K562 (cell line): ENCODE measurements around the gene DISC1. TPM values are rescaled to one million over a fixed set of nuclear protein-coding genes. Genes with fewer than 3 reads are reported as not detected.

Source experiments
- ATAC-seq: fragments of 200-7000 bp; cut with Tn5 transposase; 3 replicates; pipeline ENCODE4 v1.9.1; 2020; ENCODE audit warnings: moderate library complexity
- BruUV-seq: library from RNA; stranded (reverse); fragments of 400-500 nt; replicated peaks from 2 replicates; lab custom pipeline; 2021; lab: Mats Ljungman, UMichigan
- CTCF ChIA-PET: fragments of 300-600 bp; formaldehyde crosslinking; extraction: SDS; loops from one replicate; lab custom pipeline; 2021; ENCODE audit warnings: low intra/inter-chr PET ratio; lab: Yijun Ruan, JAX
- POLR2A ChIA-PET: fragments of 300-600, 350-650 bp; sonication (Branson Sonifier 250); formaldehyde crosslinking; extraction: SDS; loops from one replicate; lab custom pipeline; 2021; ENCODE audit warnings: antibody characterized with exemption, inconsistent platforms; lab: Yijun Ruan, JAX
- DNase-seq, 4 experiments: peaks; one replicate each; pipeline versions ENCODE4 v3.0.0 to v3.0.0-alpha.2; 2011 to 2018; ENCODE audit warnings: low spot score in 3 of 4, mixed read lengths in 3 of 4; ENCODE audit errors: extremely low read depth in 1 of 4
- FAIRE-seq: peaks from 2 replicates; lab custom pipeline; 2011; peaks lifted over from hg19 to GRCh38; lab: Jason Lieb, UNC
- H2AFZ ChIP-seq: 2 replicates; pipeline ENCODE4 v1.6.0; 2011; ENCODE audit warnings: low read depth, low read length, control low read depth, inconsistent platforms
- H3K27ac ChIP-seq: fragments of 200-600 bp; 3 replicates; pipeline ENCODE4 v1.8.0; 2011; ENCODE audit warnings: low read depth, mild to moderate bottlenecking, control low read depth, inconsistent platforms, low read length, moderate library complexity, mixed read lengths; ENCODE audit errors: extremely low read depth
- H3K27me3 ChIP-seq, 2 experiments: fragments of 300-600 bp in 1 of 2; 2 replicates in 1 of 2; 3 replicates in 1 of 2; pipeline versions ENCODE4 v1.6.0 to v1.8.0; 2011; ENCODE audit warnings: inconsistent platforms in 2 of 2, low read length in 2 of 2, mild to moderate bottlenecking in 1 of 2, mixed read lengths in 1 of 2, moderate library complexity in 1 of 2; ENCODE audit not compliant: control insufficient read depth in 2 of 2, insufficient read depth in 2 of 2
- H3K36me3 ChIP-seq: fragments of 300-600 bp; 3 replicates; pipeline ENCODE4 v1.8.0; 2011; ENCODE audit warnings: mild to moderate bottlenecking, low read length, inconsistent platforms; ENCODE audit not compliant: control insufficient read depth, insufficient read depth
- H3K4me1 ChIP-seq, 2 experiments: fragments of 200-600 bp in 1 of 2; replicated peaks in 1 of 2; 2 replicates in 1 of 2; 3 replicates in 1 of 2; pipeline versions ENCODE4 v1.5.1 to v1.8.0; 2011; ENCODE audit warnings: inconsistent platforms in 2 of 2, low read length in 2 of 2, mild to moderate bottlenecking in 1 of 2, mixed read lengths in 1 of 2, moderate library complexity in 1 of 2; ENCODE audit not compliant: control insufficient read depth in 2 of 2, insufficient read depth in 2 of 2
- H3K4me2 ChIP-seq: 2 replicates; pipeline ENCODE4 v1.6.1; 2011; ENCODE audit warnings: low read length, control low read depth, inconsistent platforms, mixed read lengths; ENCODE audit not compliant: insufficient read depth
- H3K4me3 ChIP-seq: fragments of 200-600 bp; sonication (generic), shearing (Covaris generic); 2 replicates; pipeline ENCODE4 v1.5.1; 2016; ENCODE audit warnings: control low read depth, inconsistent platforms
- H3K79me2 ChIP-seq: fragments of 200-600 bp; 3 replicates; pipeline ENCODE4 v1.8.0; 2011; ENCODE audit warnings: low read length, inconsistent platforms; ENCODE audit not compliant: control insufficient read depth, insufficient read depth
- H3K9ac ChIP-seq, 2 experiments: 2 replicates each; pipeline versions ENCODE4 v1.6.0 to v1.6.1; 2011; ENCODE audit warnings: low read depth in 2 of 2, low read length in 2 of 2, control low read depth in 1 of 2, inconsistent platforms in 1 of 2, mild to moderate bottlenecking in 1 of 2, mixed read lengths in 1 of 2; ENCODE audit not compliant: insufficient read depth in 1 of 2
- H3K9me1 ChIP-seq: one replicate; pipeline ENCODE4 v1.6.0; 2011; ENCODE audit warnings: inconsistent platforms, mild to moderate bottlenecking, low read length, moderate library complexity; ENCODE audit not compliant: control insufficient read depth, insufficient read depth
- H3K9me3 ChIP-seq: replicated peaks from 2 replicates; pipeline ENCODE4 v1.5.1; 2011; ENCODE audit warnings: low read depth, low read length, inconsistent platforms; ENCODE audit not compliant: control insufficient read depth, insufficient read depth
- H4K20me1 ChIP-seq: replicated peaks from 2 replicates; pipeline ENCODE4 v1.6.1; 2011; ENCODE audit warnings: low read length, inconsistent platforms, mixed read lengths; ENCODE audit not compliant: control insufficient read depth, insufficient read depth
- CEBPB ChIP-seq: fragments of 450-650 bp; IDR thresholded peaks from 2 replicates; pipeline ENCODE4 v1.6.1; 2016; ENCODE audit warnings: missing genetic modification characterization, missing compliant biosample characterization
- CEBPG ChIP-seq, 3 experiments: fragments of 200-800 bp in 1 of 3; sonication (Bioruptor generic) in 1 of 3; sonication (generic) in 1 of 3; formaldehyde crosslinking in 1 of 3; IDR thresholded peaks in 2 of 3; conservative IDR thresholded peaks in 1 of 3; 2 replicates each; pipeline versions ENCODE4 v1.6.1 to v1.8.0; 2016 to 2022; ENCODE audit warnings: missing compliant biosample characterization in 2 of 3, missing genetic modification characterization in 2 of 3, mild to moderate bottlenecking in 1 of 3, missing genetic modification reagents in 1 of 3
- E2F1 ChIP-seq: sonication (generic); formaldehyde crosslinking; IDR thresholded peaks from 2 replicates; pipeline ENCODE4 v1.8.1; 2023; ENCODE audit warnings: mild to moderate bottlenecking, missing genetic modification reagents, moderate library complexity
- ELF4 ChIP-seq: fragments of 450-650 bp; formaldehyde crosslinking; IDR thresholded peaks from 2 replicates; pipeline ENCODE4 v1.4.0; 2022; ENCODE audit warnings: missing genetic modification characterization
- FOXO4 ChIP-seq: fragments of 450-650 bp; formaldehyde crosslinking; IDR thresholded peaks from 2 replicates; pipeline ENCODE4 v1.4.0; 2020; ENCODE audit warnings: mild to moderate bottlenecking, moderate library complexity
- HMG20A ChIP-seq: fragments of 450-650 bp; formaldehyde crosslinking; conservative IDR thresholded peaks from 2 replicates; pipeline ENCODE4 v1.4.0; 2020; ENCODE audit warnings: mild to moderate bottlenecking, mixed read lengths
- HNRNPUL1 ChIP-seq: fragments of 200-400 bp; formaldehyde crosslinking; IDR thresholded peaks from 2 replicates; pipeline ENCODE4 v1.6.1; 2017; ENCODE audit warnings: low read length
- KAT8 ChIP-seq: fragments of 450-650 bp; IDR thresholded peaks from 2 replicates; pipeline ENCODE4 v1.6.1; 2016; ENCODE audit warnings: low read depth, mild to moderate bottlenecking
- MIER1 ChIP-seq: fragments of 450-650 bp; IDR thresholded peaks from 2 replicates; pipeline ENCODE4 v1.6.1; 2016; ENCODE audit warnings: antibody characterized with exemption, mild to moderate bottlenecking, low read depth
- PKNOX1 ChIP-seq: fragments of 450-650 bp; IDR thresholded peaks from 2 replicates; pipeline ENCODE4 v1.6.1; 2016
- SNRNP70 ChIP-seq: fragments of 200-400 bp; formaldehyde crosslinking; optimal IDR thresholded peaks from 2 replicates; pipeline ENCODE3; 2017; ENCODE audit warnings: low read depth, low read length
- ZNF785 ChIP-seq: fragments of 250-450 bp; sonication (Bioruptor Pico); IDR thresholded peaks from 2 replicates; pipeline ENCODE4 v1.4.0; 2020; ENCODE audit warnings: mild to moderate bottlenecking
- WGBS: fragments of 100-300 bp; shearing (Covaris generic); methylation state at CpG from one replicate; pipeline ENCODE4 v1.1.6; 2016; ENCODE audit warnings: low coverage, mixed read lengths; ENCODE audit not compliant: insufficient coverage; ENCODE audit errors: missing lambda C conversion rate; 5-methylcytosine and 5-hydroxymethylcytosine counted together
- in situ Hi-C: fragments of 300-500 bp; cut with MboI; formaldehyde crosslinking; loops from 4 replicates; pipeline ENCODE4 v1.15.0; 2018; ENCODE audit warnings: inconsistent platforms, mixed read lengths
- intact Hi-C: fragments of 100-400 bp; cut with micrococcal nuclease; formaldehyde crosslinking; loops from 2 replicates; pipeline ENCODE4 v1.14.2; 2022
- polyA plus RNA-seq, 8 experiments: library from polyadenylated mRNA; depleted of rRNA in 4 of 8; stranded (reverse) in 5 of 8; unstranded in 3 of 8; fragments of >200 nt; fragmentation: Nextera tagmentation in 2 of 8; fragmentation: Illumina TruSeq in 1 of 8; extraction: Ambion mirVana in 2 of 8; extraction: Trizol in 1 of 8; gene quantifications; 2 replicates each; pipeline versions ENCODE4 v1.2.1 to v1.2.3, GENCODE V29; 2011 to 2014; ENCODE audit warnings: inconsistent platforms in 1 of 8, missing spikeins in 1 of 8
- total RNA-seq, 7 experiments: library from RNA; depleted of rRNA in 6 of 7; stranded (reverse); fragments of >200 nt in 6 of 7; fragmentation: Illumina TruSeq in 2 of 7; extraction: Trizol in 2 of 7; gene quantifications; 2 replicates each; pipeline versions ENCODE4 v1.2.1 to v1.2.3, GENCODE V29; 2011 to 2021; ENCODE audit warnings: low replicate concordance in 1 of 7

DISC1 gene
- total and polyA plus RNA-seq, 9 of the 15 experiments (the other 6 are each of a cell fraction or from before 2014, with no cell fraction given): 0.01 to 0.11 (median 0.08) TPM; not detected in 1

GRCh38 chr1:231751415-231751814 lies 124.8 kb downstream of the DISC1 start:
- TF ChIP-seq CEBPB (tag): peak; percentile 64
- TF ChIP-seq CEBPG (CRISPR knock-in tag; IDR thresholded peaks at IDR 0.05): no peak
- peak; percentile 58 to 73; a peak in 3 of 4 replicates for TF ChIP-seq CEBPG (tag; conservative IDR thresholded peaks at IDR 0.05 in 1 of 2, IDR thresholded peaks at IDR 0.05 in 1 of 2)
- TF ChIP-seq ELF4: no peak
- TF ChIP-seq, all 486 proteins: peak for 2
- H3K9ac ChIP-seq: no peak overlapping the region
- ChIA-PET POLR2A (no interaction called here), CTCF (no interaction called here)
- no peak for ATAC-seq
- H3K9me1 ChIP-seq: no peaks in the 10 kb centered on the region
- BruUV-seq: no TSS peak
- no peaks in the 10 kb centered on the region for H3K36me3 ChIP-seq
- in situ Hi-C loops: no loop called here
- no peaks in the 10 kb centered on the region for H3K4me1 ChIP-seq
- H3K4me3 ChIP-seq: no peak overlapping the region
- no peak overlapping the region for H3K4me2 ChIP-seq
- H4K20me1 ChIP-seq: no peaks in the 10 kb centered on the region
- DNase-seq: no peak
- no peak for FAIRE-seq
- no peak overlapping the region for H2AFZ ChIP-seq
- no peaks in the 10 kb centered on the region for H3K27me3 ChIP-seq
- intact Hi-C loops: no loop called here
- H3K27ac ChIP-seq: no peak overlapping the region
- H3K9me3 ChIP-seq: no peaks in the 10 kb centered on the region
- no peaks in the 10 kb centered on the region for H3K79me2 ChIP-seq

- Histone ChIP-seq H3K27me3 (no peaks in the 10 kb centered on the region; a peak in 1 of 5 replicates), H3K9ac (no peak overlapping the region), H3K4me3 (no peak overlapping the region), H3K9me3 (no peaks in the 10 kb centered on the region), H3K9me1 (no peaks in the 10 kb centered on the region), H2AFZ (no peak overlapping the region), H3K27ac (no peak overlapping the region), H3K36me3 (no peaks in the 10 kb centered on the region), H4K20me1 (no peaks in the 10 kb centered on the region), H3K4me2 (no peak overlapping the region), H3K79me2 (no peaks in the 10 kb centered on the region), H3K4me1 (no peaks in the 10 kb centered on the region)
- TF ChIP-seq HMG20A (CRISPR knock-in tag): no peak
- no peak for TF ChIP-seq HNRNPUL1
- TF ChIP-seq FOXO4 (CRISPR knock-in tag): no peak
- no peak for TF ChIP-seq ZNF785 (CRISPR knock-in tag)
- no peak for TF ChIP-seq SNRNP70
- no peak for TF ChIP-seq KAT8
- TF ChIP-seq MIER1: no peak
- no peak for TF ChIP-seq E2F1
- TF ChIP-seq PKNOX1: no peak
- ChIA-PET CTCF (no interaction called here), POLR2A (no interaction called here)
- no TSS peak for BruUV-seq
- in situ Hi-C loops: no loop called here
- no peak for ATAC-seq
- no peak for DNase-seq
- intact Hi-C loops: no loop called here
- 0% methylated on average over 3 of the region's 3 CpGs for WGBS
- FAIRE-seq: no peak
Observed at GRCh38 chr1:231753313-231753712, 126.7 kb downstream of the DISC1 start.
